ENCODE data around the gene CYYR1.

DNA sequence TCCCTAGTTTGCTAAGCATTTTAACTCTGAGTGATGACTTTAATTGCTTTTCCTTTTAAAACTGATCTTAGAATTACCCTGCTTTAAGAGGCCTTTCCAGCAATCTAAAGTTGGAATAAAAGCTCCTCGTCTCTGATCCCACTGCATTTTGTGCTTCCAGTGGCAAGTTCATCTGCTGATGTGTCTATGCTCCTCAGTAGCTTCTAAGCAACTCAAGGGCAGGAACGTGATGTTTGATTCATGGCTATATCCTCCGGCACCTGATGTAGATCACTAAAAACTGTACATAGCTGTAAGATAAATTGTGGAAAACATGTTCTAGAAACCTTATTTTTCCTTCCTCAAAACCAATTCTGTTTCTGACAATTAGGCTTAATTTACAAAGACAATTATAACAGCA lies 12.5 kb downstream of the CYYR1 start:
- TF ChIP-seq, protein P1, sequence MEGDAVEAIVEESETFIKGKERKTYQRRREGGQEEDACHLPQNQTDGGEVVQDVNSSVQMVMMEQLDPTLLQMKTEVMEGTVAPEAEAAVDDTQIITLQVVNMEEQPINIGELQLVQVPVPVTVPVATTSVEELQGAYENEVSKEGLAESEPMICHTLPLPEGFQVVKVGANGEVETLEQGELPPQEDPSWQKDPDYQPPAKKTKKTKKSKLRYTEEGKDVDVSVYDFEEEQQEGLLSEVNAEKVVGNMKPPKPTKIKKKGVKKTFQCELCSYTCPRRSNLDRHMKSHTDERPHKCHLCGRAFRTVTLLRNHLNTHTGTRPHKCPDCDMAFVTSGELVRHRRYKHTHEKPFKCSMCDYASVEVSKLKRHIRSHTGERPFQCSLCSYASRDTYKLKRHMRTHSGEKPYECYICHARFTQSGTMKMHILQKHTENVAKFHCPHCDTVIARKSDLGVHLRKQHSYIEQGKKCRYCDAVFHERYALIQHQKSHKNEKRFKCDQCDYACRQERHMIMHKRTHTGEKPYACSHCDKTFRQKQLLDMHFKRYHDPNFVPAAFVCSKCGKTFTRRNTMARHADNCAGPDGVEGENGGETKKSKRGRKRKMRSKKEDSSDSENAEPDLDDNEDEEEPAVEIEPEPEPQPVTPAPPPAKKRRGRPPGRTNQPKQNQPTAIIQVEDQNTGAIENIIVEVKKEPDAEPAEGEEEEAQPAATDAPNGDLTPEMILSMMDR (conservative IDR thresholded peaks at IDR 0.05; ENCODE audit: low read length): no peak
- TF ChIP-seq EZH2phosphoT487 (IDR thresholded peaks at IDR 0.05; ENCODE audit: borderline replicate concordance, low read depth, low read length): no peak
